SK-N-SH treated with all-trans-retinoic acid at 6 μM for 48 hours (cell line): Measurements from ENCODE around the gene SNX5.

Source experiments
- ATAC-seq: fragments of 200-7000 bp; cut with Tn5 transposase; 3 replicates; pipeline ENCODE4 v1.9.1; 2020; ENCODE audit warnings: mild to moderate bottlenecking, moderate library complexity
- ARNTL ChIP-seq: fragments of 450-650 bp; formaldehyde crosslinking; IDR thresholded peaks from 2 replicates; pipeline ENCODE4 v1.5.0; 2020; ENCODE audit warnings: low read depth, mild to moderate bottlenecking, moderate library complexity, borderline replicate concordance
- BACH2 ChIP-seq: fragments of 250-450 bp; sonication (Bioruptor Pico); IDR thresholded peaks from 2 replicates; pipeline ENCODE4 v1.9.0; 2021; ENCODE audit warnings: mild to moderate bottlenecking, borderline replicate concordance
- CSDC2 ChIP-seq: fragments of 250-450 bp; sonication (Bioruptor Pico); IDR thresholded peaks from 2 replicates; pipeline ENCODE4 v1.5.0; 2020; ENCODE audit warnings: mild to moderate bottlenecking, moderate library complexity
- ESRRG ChIP-seq: fragments of 250-450 bp; sonication (Bioruptor Pico); IDR thresholded peaks from 2 replicates; pipeline ENCODE4 v1.6.1; 2021; ENCODE audit warnings: mild to moderate bottlenecking
- ISL1 ChIP-seq: fragments of 250-450 bp; sonication (Bioruptor Pico); IDR thresholded peaks from 2 replicates; pipeline ENCODE4 v2.1.2; 2022; ENCODE audit warnings: mild to moderate bottlenecking, moderate library complexity
- OSR1 ChIP-seq: fragments of 250-450 bp; sonication (Bioruptor Pico); IDR thresholded peaks from 2 replicates; pipeline ENCODE4 v1.8.0; 2022; ENCODE audit warnings: moderate library complexity, mild to moderate bottlenecking, inconsistent platforms
- PPARA ChIP-seq: fragments of 250-450 bp; sonication (Bioruptor Pico); IDR thresholded peaks from 2 replicates; pipeline ENCODE4 v1.5.0; 2020; ENCODE audit warnings: mild to moderate bottlenecking, borderline replicate concordance
- RARB ChIP-seq: fragments of 250-450 bp; sonication (Bioruptor Pico); IDR thresholded peaks from 2 replicates; pipeline ENCODE4 v1.8.0; 2021; ENCODE audit warnings: mild to moderate bottlenecking, moderate library complexity
- SNAI2 ChIP-seq: fragments of 250-450 bp; sonication (Bioruptor Pico); IDR thresholded peaks from 2 replicates; pipeline ENCODE4 v1.5.0; 2020; ENCODE audit warnings: mild to moderate bottlenecking, moderate library complexity
- TOX ChIP-seq: fragments of 250-450 bp; sonication (Bioruptor Pico); IDR thresholded peaks from 2 replicates; pipeline ENCODE4 v1.8.0; 2021; ENCODE audit warnings: mild to moderate bottlenecking, moderate library complexity, borderline replicate concordance
- TSHZ2 ChIP-seq: fragments of 250-450 bp; sonication (Bioruptor Pico); IDR thresholded peaks from 2 replicates; pipeline ENCODE4 v1.5.0; 2020; ENCODE audit warnings: mild to moderate bottlenecking, moderate library complexity
- ZC3H10 ChIP-seq: fragments of 250-450 bp; sonication (Bioruptor Pico); IDR thresholded peaks from 2 replicates; pipeline ENCODE4 v1.5.1; 2021; ENCODE audit warnings: mild to moderate bottlenecking, moderate library complexity
- ZFP30 ChIP-seq: fragments of 450-650 bp; formaldehyde crosslinking; IDR thresholded peaks from 2 replicates; pipeline ENCODE4 v1.5.0; 2022; ENCODE audit warnings: mild to moderate bottlenecking, moderate library complexity
- ZNF565 ChIP-seq: fragments of 450-650 bp; formaldehyde crosslinking; conservative IDR thresholded peaks from 2 replicates; pipeline ENCODE4 v1.5.0; 2020; ENCODE audit warnings: low read depth, mild to moderate bottlenecking, moderate library complexity
- ZNF70 ChIP-seq: fragments of 450-650 bp; formaldehyde crosslinking; IDR thresholded peaks from 2 replicates; pipeline ENCODE4 v1.5.0; 2020; ENCODE audit warnings: mild to moderate bottlenecking, moderate library complexity
- TF ChIP-seq, protein P1 (sequence below): fragments of 250-450 bp; sonication (Bioruptor Pico); IDR thresholded peaks from 2 replicates; pipeline ENCODE4 v1.8.0; 2020; ENCODE audit warnings: mild to moderate bottlenecking, moderate library complexity, borderline replicate concordance
- TF ChIP-seq, protein P2 (sequence below): fragments of 250-450 bp; sonication (Bioruptor Pico); IDR thresholded peaks from 2 replicates; pipeline ENCODE4 v1.5.1; 2020; ENCODE audit warnings: low read depth, mild to moderate bottlenecking, moderate library complexity
- TF ChIP-seq, protein P3 (sequence below): fragments of 250-450 bp; sonication (Bioruptor Pico); IDR thresholded peaks from 2 replicates; pipeline ENCODE4 v1.8.0; 2021; ENCODE audit warnings: low read depth, mild to moderate bottlenecking, moderate library complexity, borderline replicate concordance

Gene SNX5

GRCh38 chr20:18005990-18006364 is 37.4 kb upstream of the SNX5 start:
- ATAC-seq = no peak
- TF ChIP-seq ARNTL (CRISPR knock-in tag) = no peak
- TF ChIP-seq TSHZ2 (CRISPR knock-in tag) = no peak
- TF ChIP-seq TOX = no peak
- no peak for TF ChIP-seq ISL1
- TF ChIP-seq SNAI2 (CRISPR knock-in tag) = no peak
- no peak for TF ChIP-seq PPARA (CRISPR knock-in tag)
- TF ChIP-seq ZNF70 (CRISPR knock-in tag) = no peak
- no peak for TF ChIP-seq CSDC2 (CRISPR knock-in tag)

DNA sequence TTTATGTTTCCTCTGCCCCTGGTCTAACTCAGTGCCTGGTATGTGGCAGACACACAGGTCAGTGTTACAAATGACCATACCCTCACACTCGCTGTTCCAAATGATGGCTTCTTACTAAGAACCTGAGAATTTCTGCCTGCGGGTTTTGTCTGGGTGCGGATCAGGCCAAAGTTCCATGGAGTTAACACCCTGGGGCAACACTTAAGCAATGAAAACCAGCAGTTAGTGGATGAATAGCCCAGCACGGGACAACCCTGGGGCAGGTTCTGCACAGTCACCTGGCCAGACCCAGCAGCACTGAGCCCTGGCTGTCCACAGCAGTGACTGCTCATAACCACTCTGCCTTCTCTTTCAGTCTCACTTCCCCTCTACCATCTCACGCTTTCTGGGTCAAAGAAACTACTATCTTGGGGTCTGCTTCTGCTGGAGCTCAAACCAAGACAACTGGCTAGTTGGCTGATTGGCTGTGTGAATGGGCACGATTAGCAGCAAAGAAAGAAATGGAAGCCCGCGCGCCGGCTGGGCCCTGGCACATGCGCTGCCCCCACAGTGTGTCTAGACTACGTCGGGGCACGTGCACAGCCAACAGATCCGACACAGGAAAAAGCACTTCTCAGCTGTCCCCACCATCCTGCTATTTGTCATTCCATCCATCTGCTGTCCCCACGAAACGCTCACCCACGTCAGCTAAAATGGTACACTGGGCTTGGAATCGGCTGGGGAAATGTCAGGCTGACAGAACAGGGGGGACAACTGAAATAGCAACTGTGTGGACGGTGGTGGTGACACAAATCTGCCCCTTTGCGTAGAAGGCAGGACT is 36.8 kb upstream of the SNX5 start:
- TF ChIP-seq ZFP30 (no peak), TSHZ2 (CRISPR knock-in tag) (no peak), RARB (no peak), ZNF565 (CRISPR knock-in tag) (no peak), ISL1 (no peak), PPARA (CRISPR knock-in tag) (no peak), CSDC2 (CRISPR knock-in tag) (no peak), BACH2 (CRISPR knock-in tag) (no peak), OSR1 (CRISPR knock-in tag) (no peak)
- TF ChIP-seq, protein P1, sequence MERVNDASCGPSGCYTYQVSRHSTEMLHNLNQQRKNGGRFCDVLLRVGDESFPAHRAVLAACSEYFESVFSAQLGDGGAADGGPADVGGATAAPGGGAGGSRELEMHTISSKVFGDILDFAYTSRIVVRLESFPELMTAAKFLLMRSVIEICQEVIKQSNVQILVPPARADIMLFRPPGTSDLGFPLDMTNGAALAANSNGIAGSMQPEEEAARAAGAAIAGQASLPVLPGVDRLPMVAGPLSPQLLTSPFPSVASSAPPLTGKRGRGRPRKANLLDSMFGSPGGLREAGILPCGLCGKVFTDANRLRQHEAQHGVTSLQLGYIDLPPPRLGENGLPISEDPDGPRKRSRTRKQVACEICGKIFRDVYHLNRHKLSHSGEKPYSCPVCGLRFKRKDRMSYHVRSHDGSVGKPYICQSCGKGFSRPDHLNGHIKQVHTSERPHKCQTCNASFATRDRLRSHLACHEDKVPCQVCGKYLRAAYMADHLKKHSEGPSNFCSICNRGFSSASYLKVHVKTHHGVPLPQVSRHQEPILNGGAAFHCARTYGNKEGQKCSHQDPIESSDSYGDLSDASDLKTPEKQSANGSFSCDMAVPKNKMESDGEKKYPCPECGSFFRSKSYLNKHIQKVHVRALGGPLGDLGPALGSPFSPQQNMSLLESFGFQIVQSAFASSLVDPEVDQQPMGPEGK = no peak
- TF ChIP-seq, protein P2, sequence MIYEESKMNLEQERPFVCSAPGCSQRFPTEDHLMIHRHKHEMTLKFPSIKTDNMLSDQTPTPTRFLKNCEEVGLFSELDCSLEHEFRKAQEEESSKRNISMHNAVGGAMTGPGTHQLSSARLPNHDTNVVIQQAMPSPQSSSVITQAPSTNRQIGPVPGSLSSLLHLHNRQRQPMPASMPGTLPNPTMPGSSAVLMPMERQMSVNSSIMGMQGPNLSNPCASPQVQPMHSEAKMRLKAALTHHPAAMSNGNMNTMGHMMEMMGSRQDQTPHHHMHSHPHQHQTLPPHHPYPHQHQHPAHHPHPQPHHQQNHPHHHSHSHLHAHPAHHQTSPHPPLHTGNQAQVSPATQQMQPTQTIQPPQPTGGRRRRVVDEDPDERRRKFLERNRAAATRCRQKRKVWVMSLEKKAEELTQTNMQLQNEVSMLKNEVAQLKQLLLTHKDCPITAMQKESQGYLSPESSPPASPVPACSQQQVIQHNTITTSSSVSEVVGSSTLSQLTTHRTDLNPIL (CRISPR knock-in tag) = no peak
- TF ChIP-seq, protein P3, sequence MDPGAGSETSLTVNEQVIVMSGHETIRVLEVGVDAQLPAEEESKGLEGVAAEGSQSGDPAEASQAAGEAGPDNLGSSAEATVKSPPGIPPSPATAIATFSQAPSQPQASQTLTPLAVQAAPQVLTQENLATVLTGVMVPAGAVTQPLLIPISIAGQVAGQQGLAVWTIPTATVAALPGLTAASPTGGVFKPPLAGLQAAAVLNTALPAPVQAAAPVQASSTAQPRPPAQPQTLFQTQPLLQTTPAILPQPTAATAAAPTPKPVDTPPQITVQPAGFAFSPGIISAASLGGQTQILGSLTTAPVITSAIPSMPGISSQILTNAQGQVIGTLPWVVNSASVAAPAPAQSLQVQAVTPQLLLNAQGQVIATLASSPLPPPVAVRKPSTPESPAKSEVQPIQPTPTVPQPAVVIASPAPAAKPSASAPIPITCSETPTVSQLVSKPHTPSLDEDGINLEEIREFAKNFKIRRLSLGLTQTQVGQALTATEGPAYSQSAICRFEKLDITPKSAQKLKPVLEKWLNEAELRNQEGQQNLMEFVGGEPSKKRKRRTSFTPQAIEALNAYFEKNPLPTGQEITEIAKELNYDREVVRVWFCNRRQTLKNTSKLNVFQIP (CRISPR knock-in tag) = no peak
- no peak for ATAC-seq

DNA sequence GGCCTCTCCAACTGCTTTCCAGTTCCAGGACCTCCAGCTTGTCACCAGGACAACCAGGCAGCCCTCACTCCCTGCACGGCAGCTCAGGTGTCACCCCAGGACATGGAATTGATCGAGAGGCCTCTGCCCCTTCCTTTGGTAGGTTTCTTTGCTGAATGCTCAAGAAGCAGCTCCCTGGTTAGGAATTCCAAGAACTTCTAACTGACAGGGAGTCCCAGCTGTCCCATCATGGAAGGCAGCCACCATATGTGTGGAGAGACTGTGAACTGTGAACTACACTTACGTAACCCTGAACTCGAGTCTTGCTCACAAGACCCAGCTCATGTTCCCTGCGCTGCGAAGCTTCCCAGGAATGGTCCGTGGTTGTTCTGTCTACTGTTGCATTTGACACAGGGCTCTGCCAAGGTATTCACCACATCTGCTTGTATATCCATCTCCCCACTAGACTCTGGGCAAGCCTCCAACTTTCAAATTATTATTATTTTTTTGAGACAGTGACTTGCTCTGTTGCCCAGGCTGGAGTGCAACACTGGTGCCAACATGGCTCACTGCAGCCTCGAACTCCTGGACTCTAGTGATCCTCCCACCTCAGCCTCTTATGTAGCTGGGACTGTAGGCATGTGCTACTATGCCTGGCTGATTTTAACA is 35.9 kb upstream of the SNX5 start:
- no peak for ATAC-seq
- no peak for TF ChIP-seq ZNF565 (CRISPR knock-in tag)
- TF ChIP-seq TOX = no peak
- TF ChIP-seq ESRRG = no peak
- no peak for TF ChIP-seq SNAI2 (CRISPR knock-in tag)
- no peak for TF ChIP-seq ZC3H10
